ENCODE data around the gene TMEM94.

- TF ChIP-seq HOXA7 (CRISPR knock-in tag; IDR thresholded peaks at IDR 0.05): no peak
- TF ChIP-seq CTCF (IDR thresholded peaks at IDR 0.05): no peak
- no peak for TF ChIP-seq REST (IDR thresholded peaks at IDR 0.05)
- no peak for TF ChIP-seq POLR2A (IDR thresholded peaks at IDR 0.05; ENCODE audit: low read length)
Observed at GRCh38 chr17:75518201-75518600, 61.8 kb downstream of the TMEM94 start.

Data from A549 (cell line).